ENCODE data around the gene CDH12.

DNA sequence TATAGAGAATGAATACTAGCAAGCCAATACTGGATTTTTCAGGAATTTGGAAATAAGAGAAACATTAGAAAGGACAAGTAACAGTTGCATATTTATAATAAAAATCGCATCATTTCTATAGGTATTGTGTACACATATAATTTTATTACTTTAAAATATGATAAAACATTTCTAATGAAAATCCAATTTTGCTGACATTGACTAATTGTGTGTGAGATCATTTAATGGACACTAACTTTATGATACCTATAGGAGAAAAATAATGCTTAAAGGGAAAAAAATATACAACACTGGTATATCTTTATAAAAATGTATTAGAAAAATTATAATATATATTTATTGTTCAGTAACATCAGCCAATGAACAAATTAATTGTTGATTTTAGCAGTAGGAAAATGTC lies 557.3 kb downstream of the CDH12 start:
- TF ChIP-seq POLR2A (IDR thresholded peaks at IDR 0.05) (no peak), POLR2AphosphoS5 (IDR thresholded peaks at IDR 0.05) (no peak)
- TF ChIP-seq, protein P1, sequence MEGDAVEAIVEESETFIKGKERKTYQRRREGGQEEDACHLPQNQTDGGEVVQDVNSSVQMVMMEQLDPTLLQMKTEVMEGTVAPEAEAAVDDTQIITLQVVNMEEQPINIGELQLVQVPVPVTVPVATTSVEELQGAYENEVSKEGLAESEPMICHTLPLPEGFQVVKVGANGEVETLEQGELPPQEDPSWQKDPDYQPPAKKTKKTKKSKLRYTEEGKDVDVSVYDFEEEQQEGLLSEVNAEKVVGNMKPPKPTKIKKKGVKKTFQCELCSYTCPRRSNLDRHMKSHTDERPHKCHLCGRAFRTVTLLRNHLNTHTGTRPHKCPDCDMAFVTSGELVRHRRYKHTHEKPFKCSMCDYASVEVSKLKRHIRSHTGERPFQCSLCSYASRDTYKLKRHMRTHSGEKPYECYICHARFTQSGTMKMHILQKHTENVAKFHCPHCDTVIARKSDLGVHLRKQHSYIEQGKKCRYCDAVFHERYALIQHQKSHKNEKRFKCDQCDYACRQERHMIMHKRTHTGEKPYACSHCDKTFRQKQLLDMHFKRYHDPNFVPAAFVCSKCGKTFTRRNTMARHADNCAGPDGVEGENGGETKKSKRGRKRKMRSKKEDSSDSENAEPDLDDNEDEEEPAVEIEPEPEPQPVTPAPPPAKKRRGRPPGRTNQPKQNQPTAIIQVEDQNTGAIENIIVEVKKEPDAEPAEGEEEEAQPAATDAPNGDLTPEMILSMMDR (IDR thresholded peaks at IDR 0.05), result no peak
